Stimulated activated CD4-positive, alpha-beta T cell treated with anti-CD3 and anti-CD28 coated beads, Interleukin-2, amount 100 ng/mL, for 48 hours (primary cell): ENCODE data around the gene MEGF6.

Experiments used
- DNase-seq, 2 donors: peaks; one replicate each; pipeline ENCODE4 v3.0.0-alpha.2; 2020

MEGF6 gene

DNA sequence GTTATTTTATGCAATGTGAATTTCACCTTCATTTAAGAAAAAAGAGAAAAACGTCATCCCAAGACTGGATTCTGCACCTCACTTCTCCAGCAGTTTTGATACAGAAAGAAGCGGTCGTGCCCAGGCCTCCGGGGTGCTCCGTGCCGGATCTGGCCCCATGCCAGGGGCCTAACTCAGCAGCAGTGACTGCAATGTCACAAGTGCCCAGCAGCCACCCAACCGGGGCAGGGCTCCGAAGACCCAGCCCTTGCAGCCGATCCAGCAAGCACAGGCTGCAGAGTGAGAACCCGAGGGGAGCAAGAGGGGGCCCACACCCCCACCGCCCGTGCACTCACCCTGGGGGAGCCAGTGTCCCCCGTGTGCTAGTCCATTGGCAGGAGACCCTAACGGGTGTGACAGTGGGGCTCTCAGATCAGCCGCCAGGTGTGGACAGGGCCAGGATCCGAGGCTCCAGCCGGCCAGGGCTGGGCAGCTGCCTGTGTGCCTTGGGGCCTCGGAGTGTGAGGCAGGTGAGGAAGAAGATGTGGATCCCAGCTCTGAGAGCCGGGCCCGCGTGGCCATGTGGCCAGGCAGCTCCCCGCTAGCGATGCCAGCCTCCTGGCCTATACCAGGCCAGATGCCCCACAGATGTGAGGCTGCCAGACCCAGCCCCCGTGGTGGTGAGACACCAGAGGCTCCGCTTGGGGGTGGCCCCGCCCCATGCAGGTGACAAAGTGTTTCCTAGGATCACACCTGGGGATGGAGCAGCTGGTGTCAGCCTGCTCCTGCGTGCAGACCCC is 60.6 kb downstream of the MEGF6 start:
- DNase-seq, result no peak

DNA sequence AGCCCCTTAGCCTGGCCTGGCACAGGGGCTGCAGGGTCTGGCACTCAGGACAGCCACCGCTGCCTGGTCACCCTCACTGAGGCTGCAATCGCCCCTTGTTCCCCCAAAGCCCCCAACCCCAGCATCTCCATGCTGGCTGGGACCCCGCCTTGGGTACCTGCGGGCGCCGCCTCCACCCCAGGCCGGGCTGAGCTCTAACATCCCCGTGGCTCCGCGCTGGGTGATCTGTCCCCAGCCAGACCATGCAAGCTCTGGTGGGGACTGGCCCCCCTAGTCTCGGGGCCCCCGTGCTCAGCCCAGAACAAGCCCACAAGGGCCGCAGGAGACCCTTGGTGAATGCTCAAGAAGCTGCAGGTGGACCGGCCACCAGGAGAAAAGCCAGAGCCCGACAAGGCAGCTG is 62.4 kb downstream of the MEGF6 start:
- no peak for DNase-seq

- DNase-seq, result no peak
Observed at GRCh38 chr1:3548156-3548893, 63.0 kb downstream of the MEGF6 start.

DNA sequence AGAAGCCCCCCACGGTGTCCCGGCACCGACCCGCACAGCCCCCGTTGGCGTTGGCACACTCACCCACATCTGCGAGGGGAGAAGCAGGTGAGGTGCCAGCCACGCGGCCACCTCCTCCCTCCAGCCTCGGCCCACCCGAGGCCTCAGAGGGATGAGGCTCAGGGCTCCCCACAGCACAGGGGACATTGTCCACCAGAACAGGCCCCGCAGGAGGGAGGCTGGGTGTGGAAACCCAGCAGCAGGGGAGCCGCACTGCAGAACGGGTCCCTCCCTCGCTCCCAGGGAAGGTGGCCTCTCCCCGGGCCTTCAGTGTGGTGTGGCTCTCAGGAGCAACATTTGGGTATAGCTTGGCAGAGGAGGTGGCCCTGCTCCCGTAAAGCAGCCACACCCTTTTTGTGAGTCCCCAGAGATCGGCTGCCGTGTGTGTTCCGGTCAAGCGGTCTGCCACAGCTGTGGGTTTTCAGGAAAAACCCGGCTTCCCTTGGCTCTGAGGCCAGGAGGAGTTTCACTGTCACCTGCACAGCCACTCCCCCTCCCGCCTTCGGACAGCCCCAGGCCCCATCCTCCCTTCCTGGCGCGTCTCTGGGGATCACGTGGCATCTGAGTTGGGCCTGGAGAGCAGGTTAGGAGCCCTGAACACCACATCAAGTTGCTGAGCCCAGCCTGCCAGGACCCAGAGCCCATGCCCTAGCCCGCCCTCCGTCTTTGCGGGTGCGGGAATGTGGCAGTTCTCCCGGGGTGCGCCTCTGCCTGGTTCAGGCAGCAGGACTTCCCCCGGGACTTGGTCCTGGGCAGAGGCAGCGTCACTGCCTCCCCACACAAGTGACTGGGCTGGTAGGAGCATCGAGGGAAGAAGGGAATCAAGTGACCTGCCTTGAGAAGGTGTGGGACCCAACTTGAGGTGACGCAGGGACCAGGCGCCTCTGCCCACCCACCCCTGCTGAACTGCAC is 64.0 kb downstream of the MEGF6 start:
- DNase-seq, result no peak

GRCh38 chr1:3546048-3546384 is 65.3 kb downstream of the MEGF6 start:
- no peak for DNase-seq

GRCh38 chr1:3545363-3546047 is 65.8 kb downstream of the MEGF6 start:
- DNase-seq, result no peak

DNA sequence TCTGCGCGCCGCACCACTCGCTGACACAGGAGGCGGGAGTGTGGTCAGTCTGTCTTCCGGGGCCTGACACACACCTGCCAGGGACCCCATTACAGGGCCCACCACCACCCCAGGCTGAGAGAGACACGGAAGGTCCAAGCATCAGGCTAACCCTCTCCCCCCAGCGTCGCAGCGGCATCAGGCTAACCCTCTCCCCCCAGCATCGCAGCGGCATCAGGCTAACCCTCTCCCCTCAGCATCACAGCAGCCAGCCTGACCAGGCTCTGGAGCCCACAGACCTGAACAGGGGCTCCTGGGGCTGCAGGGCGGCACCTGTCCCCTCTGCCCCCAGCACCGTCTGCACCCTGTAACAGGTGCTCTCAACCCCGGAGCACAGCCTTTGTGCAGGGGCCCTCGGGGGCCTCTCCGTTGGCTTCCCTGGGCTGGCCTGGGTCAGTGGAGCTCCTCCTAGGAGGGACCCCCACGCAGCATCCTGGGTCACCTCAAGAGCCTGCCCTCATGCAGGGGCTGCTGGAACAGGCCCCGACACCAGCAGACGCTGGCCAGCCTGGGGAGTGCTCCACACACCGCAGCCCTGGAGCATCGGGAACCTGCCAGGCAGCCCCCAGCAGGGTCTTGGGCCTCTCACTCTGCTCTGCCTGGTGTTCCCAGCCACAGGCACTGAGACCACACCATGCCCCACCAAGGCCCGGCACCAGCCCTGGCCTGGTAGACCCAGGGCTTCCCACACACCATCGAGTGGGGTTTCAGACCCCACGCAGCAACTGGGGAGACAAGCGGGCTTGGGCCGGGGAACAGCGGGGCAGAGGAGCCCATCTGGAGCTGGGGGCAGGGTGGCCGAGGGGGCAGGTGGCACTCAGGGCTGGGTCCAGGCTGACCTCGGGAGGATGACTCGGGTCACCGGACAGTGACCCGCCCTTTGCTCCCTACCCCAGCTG is 67.0 kb downstream of the MEGF6 start:
- no peak for DNase-seq

DNA sequence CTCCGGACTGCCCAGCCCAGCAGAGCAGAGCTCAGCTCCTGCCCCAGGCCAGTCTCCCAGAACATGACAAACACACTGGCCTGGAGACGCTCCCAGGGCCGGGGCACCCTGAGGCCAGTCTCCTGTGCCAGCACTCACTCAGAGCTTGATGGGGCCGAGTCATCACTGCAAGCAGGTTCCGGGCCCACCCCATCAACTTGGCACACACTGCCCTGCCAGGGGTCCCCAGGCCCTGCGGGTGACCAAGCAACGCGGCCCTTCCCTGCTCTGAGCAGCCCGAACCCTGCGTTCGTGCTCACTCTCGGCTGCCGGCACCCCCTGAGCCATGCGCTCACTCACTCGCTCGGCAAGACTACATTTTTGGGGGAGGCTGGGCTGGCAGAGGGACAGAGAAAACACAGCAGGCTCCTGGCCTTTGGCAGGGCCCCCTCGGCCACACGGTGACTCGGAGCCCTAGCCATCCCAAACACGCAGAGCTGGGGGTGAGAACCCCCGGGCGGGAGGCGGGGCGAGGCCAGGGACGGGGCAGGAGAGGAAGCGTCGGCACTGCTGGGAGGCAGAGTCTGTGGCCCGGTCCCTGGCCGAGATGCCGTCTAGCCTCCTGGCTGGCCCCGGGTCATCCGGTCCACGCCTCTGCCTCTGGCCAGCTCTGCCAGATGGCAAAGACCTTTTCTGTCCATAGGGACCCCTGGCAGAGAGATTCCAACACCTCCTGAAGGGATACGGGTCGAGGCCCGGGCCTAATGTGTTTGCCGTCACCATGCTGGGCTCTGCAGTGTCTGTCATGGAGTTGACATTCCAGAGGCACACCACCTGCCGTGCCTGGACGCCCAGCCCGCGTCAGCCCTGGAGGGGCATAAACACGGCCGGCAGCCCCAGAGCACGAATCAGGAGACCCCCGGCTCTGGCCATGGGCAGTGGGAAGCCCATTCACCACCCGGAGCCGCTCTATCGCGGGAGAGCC is 68.0 kb downstream of the MEGF6 start:
- DNase-seq, result no peak

- DNase-seq, result no peak
Observed at GRCh38 chr1:3542676-3543075, 68.6 kb downstream of the MEGF6 start.

- DNase-seq, result no peak
Observed at GRCh38 chr1:3541936-3542335, 69.4 kb downstream of the MEGF6 start.

DNA sequence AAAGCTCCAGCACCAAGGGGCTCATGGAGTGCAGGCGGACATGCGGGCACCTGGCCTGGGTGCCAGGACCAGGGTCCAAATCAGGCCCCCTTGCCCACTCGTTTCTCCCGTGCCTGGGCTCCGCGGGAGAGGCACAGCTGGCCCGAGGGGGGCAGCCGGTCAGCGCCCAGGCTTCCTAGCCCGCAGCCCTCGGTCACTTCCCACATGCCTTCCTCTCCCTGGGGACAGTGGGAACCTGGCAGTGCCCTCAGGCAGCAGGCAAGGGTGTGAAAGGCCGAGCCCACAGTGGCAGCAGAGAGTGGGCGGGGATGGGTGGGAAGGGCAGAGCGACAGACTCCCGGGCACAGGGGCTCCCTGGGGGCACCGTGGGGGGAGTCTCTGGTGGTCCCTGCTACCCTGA is 69.8 kb downstream of the MEGF6 start:
- no peak for DNase-seq

- DNase-seq, result no peak
Observed at GRCh38 chr1:3540876-3541275, 70.4 kb downstream of the MEGF6 start.

DNA sequence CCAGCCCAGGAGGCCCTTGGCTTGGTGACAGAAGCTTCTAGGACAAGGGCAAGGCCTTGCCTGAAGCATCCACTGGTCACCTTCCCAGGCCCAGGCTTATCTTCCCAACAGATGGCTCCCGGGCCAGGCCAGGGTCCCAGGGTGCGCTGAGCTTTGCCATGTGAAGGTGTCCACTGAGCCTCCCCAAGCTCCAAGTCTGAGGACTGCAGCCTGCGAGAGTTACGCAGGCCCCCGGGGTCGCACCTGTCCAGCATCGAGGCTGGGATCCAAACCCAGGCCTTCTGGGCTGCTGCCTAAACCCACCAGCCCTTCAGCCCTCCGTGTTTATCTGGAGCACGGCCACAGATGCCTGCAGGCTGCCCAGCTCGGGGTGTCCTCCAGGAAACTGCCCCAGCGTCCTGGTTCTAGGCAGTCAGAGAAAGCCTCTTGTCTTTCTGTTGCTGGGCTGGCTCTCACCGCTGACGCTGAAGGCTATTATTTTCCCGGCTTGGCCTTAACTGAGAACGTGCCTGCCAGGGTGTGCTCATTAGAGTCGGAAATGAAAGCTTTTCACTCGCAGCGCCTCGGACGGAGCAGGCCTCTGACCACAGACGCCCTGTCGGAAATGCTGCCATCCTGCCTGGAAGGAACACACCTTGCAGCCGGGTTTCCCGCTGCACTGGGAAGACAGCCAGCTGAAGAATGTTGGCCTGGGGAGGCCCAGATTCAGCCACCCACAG is 71.4 kb downstream of the MEGF6 start:
- DNase-seq, result no peak

GRCh38 chr1:3537359-3537758 is 73.9 kb downstream of the MEGF6 start:
- DNase-seq, result no peak

DNA sequence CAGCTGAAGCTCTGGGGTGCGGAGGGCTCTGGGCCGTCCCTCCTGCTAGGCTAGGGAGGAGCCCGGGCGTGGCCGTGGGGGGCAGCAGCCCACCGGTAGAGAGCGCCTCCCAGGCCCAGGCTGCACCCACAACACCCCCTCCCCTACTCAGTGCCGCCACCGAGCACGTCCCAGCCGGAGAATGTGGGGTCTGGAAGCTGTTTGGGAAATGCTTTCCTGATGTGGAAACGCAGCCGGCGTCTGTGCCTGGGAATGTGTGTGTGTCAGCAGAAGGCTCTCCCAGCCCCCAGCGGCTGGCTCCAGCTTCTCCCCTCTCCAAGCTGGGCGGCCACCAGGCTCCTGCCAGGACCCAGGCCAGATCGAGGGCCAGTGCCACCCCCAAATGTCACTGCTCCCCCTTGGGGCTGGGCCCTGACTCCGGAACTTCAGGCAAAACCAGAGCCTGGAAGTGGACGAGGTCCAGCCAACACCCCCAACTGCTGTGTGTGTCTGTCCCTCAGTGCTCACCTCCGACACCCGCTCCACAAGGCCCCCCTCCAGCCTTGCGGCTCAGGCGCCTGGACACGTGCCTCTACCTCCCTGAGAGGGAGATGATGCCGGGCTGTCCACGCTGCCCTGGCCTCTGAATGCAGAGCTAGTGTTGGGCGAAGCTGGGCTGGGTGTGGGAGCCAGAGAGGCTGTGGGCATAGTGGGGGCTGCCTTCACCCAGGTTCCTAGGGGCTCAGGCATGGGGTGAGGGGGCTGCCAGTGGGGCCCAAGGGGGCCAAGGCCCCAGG is 74.7 kb downstream of the MEGF6 start:
- DNase-seq, result no peak

GRCh38 chr1:3535732-3536131 is 75.6 kb downstream of the MEGF6 start:
- DNase-seq, result no peak

DNA sequence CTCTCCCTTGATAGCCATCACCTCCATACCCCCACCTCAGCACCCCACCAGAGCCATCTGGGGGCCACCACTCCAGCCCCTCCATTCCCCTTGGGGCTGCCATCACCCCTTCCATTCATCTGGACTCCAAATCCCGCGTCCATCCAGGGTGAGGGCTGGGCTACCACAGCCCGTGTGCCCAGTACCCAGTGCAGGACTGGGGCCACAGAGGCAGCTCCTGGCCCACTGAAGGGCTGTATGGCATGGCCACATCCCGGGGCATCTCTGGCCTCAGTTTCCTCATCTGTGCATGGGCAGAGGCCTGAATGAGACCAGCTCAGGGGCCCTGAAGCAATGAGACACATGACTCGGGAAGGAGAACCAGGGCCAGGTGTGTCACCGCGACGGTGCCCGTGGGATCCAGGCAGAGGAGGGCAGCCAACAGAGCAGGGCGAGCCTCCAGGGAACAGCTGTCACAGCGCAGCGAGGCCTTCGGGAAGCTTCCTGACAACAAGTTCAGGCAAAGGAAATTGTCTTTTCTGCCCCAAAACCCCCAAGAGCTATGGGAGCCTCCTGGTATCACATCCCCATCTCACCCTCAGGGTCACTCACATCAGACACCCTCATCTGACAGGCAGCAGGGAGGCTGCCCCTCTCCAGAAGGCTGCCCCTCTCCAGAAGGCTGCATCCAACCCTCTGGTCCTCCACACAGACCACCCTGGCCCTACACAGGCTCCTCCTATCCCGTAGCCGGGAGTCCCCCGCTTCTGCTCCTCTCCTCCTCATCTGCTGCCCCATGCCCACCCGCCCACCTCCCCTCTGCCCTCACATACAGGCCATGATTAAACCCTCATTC is 76.3 kb downstream of the MEGF6 start:
- no peak for DNase-seq
